ENCODE results near the gene NXF2B.

Gene NXF2B

GRCh38 chrX:102339312-102340298 lies 100.2 kb downstream of the NXF2B start:
- no peak for DNase-seq
- Histone ChIP-seq H3K4me3 (ENCODE audit: low read depth, low read length) (no peak overlapping the region), H3K79me1 (ENCODE audit: low read length) (no peaks in the 10 kb centered on the region), H3K4me1 (ENCODE audit: control insufficient read depth in 1 of 2, insufficient read depth in 2 of 2, low read length in 2 of 2) (no peaks in the 10 kb centered on the region), H3K9me3 (ENCODE audit: insufficient read depth, low read depth, low read length) (peaks cover 10% of the 10 kb centered on the region), H4K8ac (ENCODE audit: low read depth, low read length) (no peak overlapping the region), H3K23ac (ENCODE audit: low read length) (no peak overlapping the region), H3K4ac (ENCODE audit: low read depth, low read length) (no peak overlapping the region), H3K18ac (ENCODE audit: low read length) (no peak overlapping the region), H4K91ac (ENCODE audit: low read depth, low read length) (no peak overlapping the region), H3K79me2 (ENCODE audit: control insufficient read depth, insufficient read depth, low read length, poor library complexity) (no peaks in the 10 kb centered on the region), H2BK5ac (ENCODE audit: low read depth, low read length, poor library complexity) (no peak overlapping the region), H2BK120ac (ENCODE audit: insufficient read depth, low read length, poor library complexity) (no peak overlapping the region), H4K12ac (ENCODE audit: low read depth, low read length) (no peak overlapping the region), H3K27me3 (ENCODE audit: insufficient read depth, low read length) (no peaks in the 10 kb centered on the region), H2AK5ac (ENCODE audit: low read length) (no peak overlapping the region), H3K27ac (ENCODE audit: low read depth, low read length) (no peak overlapping the region), H3K9ac (ENCODE audit: low read length) (no peak overlapping the region), H3K4me2 (ENCODE audit: low read length) (no peak overlapping the region), H2AFZ (ENCODE audit: insufficient read depth, low read length, poor library complexity) (no peak overlapping the region), H3K14ac (ENCODE audit: low read length) (no peak overlapping the region), H3K36me3 (ENCODE audit: control insufficient read depth in 1 of 2, insufficient read depth in 2 of 2, low read length in 2 of 2) (no peaks in the 10 kb centered on the region), H2BK12ac (ENCODE audit: low read length) (no peak overlapping the region)
- no CpG with 5 or more reads among the region's 19 CpGs for WGBS (ENCODE audit: extremely low coverage, insufficient coverage, insufficient read length)

GRCh38 chrX:102338162-102338561 lies 101.6 kb downstream of the NXF2B start:
- H3K27ac ChIP-seq (ENCODE audit: low read depth, low read length), result no peak overlapping the region
- no peak overlapping the region for H4K12ac ChIP-seq (ENCODE audit: low read depth, low read length)
- H3K4me2 ChIP-seq (ENCODE audit: low read length), result no peak overlapping the region
- no peak overlapping the region for H3K4me3 ChIP-seq (ENCODE audit: low read depth, low read length)
- H2BK5ac ChIP-seq (ENCODE audit: low read depth, low read length, poor library complexity), result no peak overlapping the region
- no peak overlapping the region for H4K91ac ChIP-seq (ENCODE audit: low read depth, low read length)
- no peaks in the 10 kb centered on the region for H3K4me1 ChIP-seq (ENCODE audit: control insufficient read depth in 1 of 2, insufficient read depth in 2 of 2, low read length in 2 of 2)
- H3K9ac ChIP-seq (ENCODE audit: low read length), result no peak overlapping the region
- H2BK12ac ChIP-seq (ENCODE audit: low read length), result no peak overlapping the region
- no peak for DNase-seq
- H4K8ac ChIP-seq (ENCODE audit: low read depth, low read length), result no peak overlapping the region
- no peak overlapping the region for H2AK5ac ChIP-seq (ENCODE audit: low read length)
- peaks cover 10% of the 10 kb centered on the region for H3K9me3 ChIP-seq (ENCODE audit: insufficient read depth, low read depth, low read length)
- H2AFZ ChIP-seq (ENCODE audit: insufficient read depth, low read length, poor library complexity), result no peak overlapping the region
- H3K18ac ChIP-seq (ENCODE audit: low read length), result no peak overlapping the region
- no peaks in the 10 kb centered on the region for H3K79me1 ChIP-seq (ENCODE audit: low read length)
- no peak overlapping the region for H3K4ac ChIP-seq (ENCODE audit: low read depth, low read length)
- no peak overlapping the region for H3K23ac ChIP-seq (ENCODE audit: low read length)
- H2BK120ac ChIP-seq (ENCODE audit: insufficient read depth, low read length, poor library complexity), result no peak overlapping the region
- H3K27me3 ChIP-seq (ENCODE audit: insufficient read depth, low read length), result no peaks in the 10 kb centered on the region
- no peaks in the 10 kb centered on the region for H3K36me3 ChIP-seq (ENCODE audit: control insufficient read depth in 1 of 2, insufficient read depth in 2 of 2, low read length in 2 of 2)
- WGBS (ENCODE audit: extremely low coverage, insufficient coverage, insufficient read length), result no CpG with 5 or more reads among the region's 4 CpGs
- no peaks in the 10 kb centered on the region for H3K79me2 ChIP-seq (ENCODE audit: control insufficient read depth, insufficient read depth, low read length, poor library complexity)
- no peak overlapping the region for H3K14ac ChIP-seq (ENCODE audit: low read length)

Data from trophoblast cell (in vitro differentiated cells and primary cell).